Ovary (tissue), 9 donors: ENCODE measurements around the gene TGFBR2. TPM values are rescaled to one million over a fixed set of nuclear protein-coding genes. Genes with fewer than 3 reads are reported as not detected.

Experiments used
- DNase-seq, 5 donors: peaks; one replicate each; pipeline ENCODE4 v3.0.0-alpha.2; 2019 to 2020
- H3K27ac ChIP-seq, 2 donors: fragments of 200-600 bp; one replicate each; pipeline versions ENCODE4 v1.5.1 to v1.8.0; 2019 to 2022
- H3K27me3 ChIP-seq: fragments of 200-600 bp; one replicate; pipeline ENCODE4 v1.8.0; 2022
- H3K36me3 ChIP-seq: fragments of 200-600 bp; sonication (generic); one replicate; pipeline ENCODE4 v1.5.1; 2019
- H3K4me1 ChIP-seq: one replicate; pipeline ENCODE4 v1.8.1; 2013; ENCODE audit warnings: mild to moderate bottlenecking, moderate library complexity; ENCODE audit not compliant: insufficient read depth
- H3K4me3 ChIP-seq: fragments of 200-600 bp; sonication (generic); one replicate; pipeline ENCODE4 v1.5.1; 2017
- H3K9me3 ChIP-seq, 2 donors: fragments of 200-600 bp in 1 of 2; sonication (generic) in 1 of 2; one replicate each; pipeline versions ENCODE4 v1.5.1 to v1.8.1; 2013 to 2019; ENCODE audit warnings: mild to moderate bottlenecking in 1 of 2, moderate library complexity in 1 of 2
- EP300 ChIP-seq: sonication (generic); formaldehyde crosslinking; IDR thresholded peaks from one replicate; pipeline ENCODE4 v1.6.1; 2017; ENCODE audit warnings: antibody characterized with exemption
- POLR2A ChIP-seq: fragments of 450-650 bp; IDR thresholded peaks from one replicate; pipeline ENCODE4 v1.6.1; 2017; ENCODE audit warnings: antibody characterized with exemption, mild to moderate bottlenecking, moderate library complexity
- WGBS, 3 donors: extraction: QIAGEN DNeasy Blood & Tissue Kit in 1 of 3; methylation state at CpG; one replicate each; pipeline versions ENCODE4 v1.1.5 to v1.1.7; 2013 to 2017; 5-methylcytosine and 5-hydroxymethylcytosine counted together
- intact Hi-C, 4 donors: fragments of 100-400 bp; cut with DNase I; formaldehyde crosslinking; loops; one replicate each; pipeline versions ENCODE4 v1.11.0 to v1.15.1; 2022 to 2023
- polyA plus RNA-seq, 2 donors: library from polyadenylated mRNA; stranded (reverse); fragments of 200-250 nt in 1 of 2; fragments of 350-450 nt in 1 of 2; fragmentation: Illumina TruSeq in 1 of 2; extraction: RNeasy Lipid Tissue Mini Kit (QIAGEN cat#74804) in 1 of 2; gene quantifications; one replicate each; pipeline ENCODE4 v1.2.3, GENCODE V29; 2013 to 2014
- total RNA-seq, 7 donors: library from RNA; depleted of rRNA in 2 of 7; stranded (reverse); fragments of >200 nt in 2 of 7; fragmentation: NEBNext Ultra II Directional in 3 of 7; extraction: Animal tissue kit (Norgen Biotek cat#: 25700) in 3 of 7; gene quantifications; one replicate each; pipeline versions ENCODE4 v1.1.0 to v1.2.4, GENCODE V29; 2016 to 2023
- TF ChIP-seq, protein P1 (sequence below), 3 donors: fragments of 450-650 bp in 2 of 3; fragments of 200-600 bp in 1 of 3; IDR thresholded peaks; one replicate each; pipeline versions ENCODE4 v1.5.1 to v1.8.0; 2016 to 2022; ENCODE audit warnings: antibody characterized with exemption in 3 of 3, mild to moderate bottlenecking in 1 of 3
- donor health status: DM: no; HTN: no; CAD: no; lungs with moderate emphysema.
- donor health status: DM: no; HTN: no; CAD: no.
- donor health status: Bipolar disorder and iron deficiency.
- donor health status: DM: yes; HTN: yes; CAD: no.
- donor health status: DM: no; HTN: no; CAD: no.
- donor health status: DM: yes; HTN: yes; CAD: no.

TGFBR2 gene
- total and polyA plus RNA-seq, 9 donors, result 26.8 to 158 (median 53.8) TPM

DNA sequence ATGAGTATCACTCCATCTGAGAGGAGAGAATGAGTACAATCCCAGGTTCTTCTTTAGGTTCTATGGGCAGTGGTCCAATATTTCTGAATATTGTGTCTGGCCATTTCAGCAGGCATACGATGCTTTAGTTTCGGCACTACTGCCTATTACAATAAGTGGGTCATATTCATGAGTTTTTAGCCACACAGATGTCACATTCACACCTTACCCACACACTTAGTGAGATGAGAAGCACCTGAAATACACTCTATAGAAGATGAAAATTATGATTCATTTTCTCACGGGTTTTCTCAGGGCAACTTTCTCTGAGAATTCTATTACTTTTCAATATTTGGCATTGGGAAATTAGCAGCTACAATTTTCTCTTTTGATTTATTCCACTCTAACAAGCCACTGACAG is 132.2 kb downstream of the TGFBR2 start:
- Histone ChIP-seq H3K27me3 (no peaks in the 10 kb centered on the region), H3K27ac (no peak overlapping the region), H3K36me3 (no peaks in the 10 kb centered on the region), H3K4me3 (no peak overlapping the region), H3K4me1 (no peaks in the 10 kb centered on the region), H3K9me3 (no peaks in the 10 kb centered on the region)
- DNase-seq, result no peak
- 91 to 98% (median 97%) methylated on average over 3 of the region's 3 CpGs for WGBS, 3 donors
- TF ChIP-seq POLR2A (no peak), EP300 (no peak)
- TF ChIP-seq, protein P1, sequence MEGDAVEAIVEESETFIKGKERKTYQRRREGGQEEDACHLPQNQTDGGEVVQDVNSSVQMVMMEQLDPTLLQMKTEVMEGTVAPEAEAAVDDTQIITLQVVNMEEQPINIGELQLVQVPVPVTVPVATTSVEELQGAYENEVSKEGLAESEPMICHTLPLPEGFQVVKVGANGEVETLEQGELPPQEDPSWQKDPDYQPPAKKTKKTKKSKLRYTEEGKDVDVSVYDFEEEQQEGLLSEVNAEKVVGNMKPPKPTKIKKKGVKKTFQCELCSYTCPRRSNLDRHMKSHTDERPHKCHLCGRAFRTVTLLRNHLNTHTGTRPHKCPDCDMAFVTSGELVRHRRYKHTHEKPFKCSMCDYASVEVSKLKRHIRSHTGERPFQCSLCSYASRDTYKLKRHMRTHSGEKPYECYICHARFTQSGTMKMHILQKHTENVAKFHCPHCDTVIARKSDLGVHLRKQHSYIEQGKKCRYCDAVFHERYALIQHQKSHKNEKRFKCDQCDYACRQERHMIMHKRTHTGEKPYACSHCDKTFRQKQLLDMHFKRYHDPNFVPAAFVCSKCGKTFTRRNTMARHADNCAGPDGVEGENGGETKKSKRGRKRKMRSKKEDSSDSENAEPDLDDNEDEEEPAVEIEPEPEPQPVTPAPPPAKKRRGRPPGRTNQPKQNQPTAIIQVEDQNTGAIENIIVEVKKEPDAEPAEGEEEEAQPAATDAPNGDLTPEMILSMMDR (IDR thresholded peaks at IDR 0.05), result no peak
- intact Hi-C loops, result no loop called here

DNA sequence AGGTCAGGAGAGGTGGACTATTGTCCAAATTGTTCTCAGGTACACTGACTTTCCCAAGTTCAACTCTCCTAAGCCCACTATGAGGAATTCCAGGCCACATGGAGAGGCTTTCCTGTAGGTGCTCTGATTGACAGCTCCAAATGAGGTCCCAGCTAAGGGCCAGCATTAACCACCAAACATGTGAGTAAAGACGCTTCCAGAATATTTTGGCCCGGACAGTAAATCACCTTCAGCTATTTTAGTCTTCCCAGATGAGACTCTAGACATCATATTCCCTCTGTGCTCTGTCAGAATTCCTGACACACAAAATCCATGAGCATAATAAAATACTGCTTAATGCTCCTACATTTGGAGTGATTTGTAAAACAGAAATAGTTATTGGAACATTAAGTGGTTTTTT is 135.5 kb downstream of the TGFBR2 start:
- 90 to 94% (median 94%) methylated on average over 2 of the region's 2 CpGs for WGBS, 3 donors
- no peak for TF ChIP-seq EP300
- no peak for TF ChIP-seq POLR2A
- TF ChIP-seq, protein P1 (IDR thresholded peaks at IDR 0.05), result no peak
- no peak overlapping the region for H3K27ac ChIP-seq

DNA sequence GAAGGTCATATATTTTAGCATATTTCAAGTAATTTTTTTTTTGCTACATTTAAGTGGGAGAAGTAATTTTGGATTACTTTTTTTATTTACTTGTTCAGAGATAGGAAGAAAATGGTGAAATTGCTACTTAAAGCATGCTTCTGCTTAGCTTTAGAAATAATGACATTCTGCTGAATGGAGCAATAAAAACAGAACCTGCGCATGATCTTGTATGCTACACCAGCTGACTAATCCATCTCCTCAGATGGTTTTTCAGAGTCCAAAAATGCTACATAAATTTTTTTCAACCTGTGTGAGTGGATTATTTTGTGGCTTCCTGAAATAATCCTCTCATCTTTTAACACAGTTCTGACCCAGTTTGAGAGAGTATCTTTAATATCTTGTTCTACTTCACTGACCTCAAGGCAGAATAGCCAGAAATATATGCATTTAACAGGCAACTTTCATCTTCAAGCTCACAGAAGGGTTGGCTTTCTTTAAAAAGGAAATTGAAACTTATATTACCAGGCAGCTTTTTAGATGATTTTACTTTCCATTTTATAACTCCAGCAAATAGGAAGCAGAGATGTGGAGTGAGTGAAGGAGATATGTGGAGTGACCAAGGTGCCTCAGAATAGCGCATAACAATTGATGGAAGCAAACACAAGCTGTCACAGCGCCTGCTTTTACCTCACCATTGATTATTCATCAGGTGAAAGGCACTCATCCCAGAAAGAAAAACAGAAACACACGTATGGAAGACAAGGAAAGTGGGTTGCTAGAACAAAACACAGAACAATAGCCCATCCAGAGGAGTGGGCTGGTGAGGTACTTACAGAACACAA is 136.6 kb downstream of the TGFBR2 start:
- DNase-seq, result no peak
- intact Hi-C loops, result no loop called here
- no peak overlapping the region for H3K4me3 ChIP-seq
- no peak for TF ChIP-seq EP300
- TF ChIP-seq, protein P1 (IDR thresholded peaks at IDR 0.05), result no peak
- TF ChIP-seq POLR2A, result no peak
- no peaks in the 10 kb centered on the region for H3K27me3 ChIP-seq
- no peaks in the 10 kb centered on the region for H3K4me1 ChIP-seq
- no peaks in the 10 kb centered on the region for H3K36me3 ChIP-seq
- H3K27ac ChIP-seq, result no peak overlapping the region
- WGBS, 3 donors, result 85 to 95% (median 92%) methylated on average over 4 of the region's 4 CpGs
- no peaks in the 10 kb centered on the region for H3K9me3 ChIP-seq

More for the DNA sequence above, 135.5 kb downstream of the TGFBR2 start:
- H3K36me3 ChIP-seq, result no peaks in the 10 kb centered on the region
- no peak for DNase-seq
- H3K27me3 ChIP-seq, result no peaks in the 10 kb centered on the region
- no peaks in the 10 kb centered on the region for H3K4me1 ChIP-seq
- no peaks in the 10 kb centered on the region for H3K9me3 ChIP-seq
- intact Hi-C loops, result no loop called here
- H3K4me3 ChIP-seq, result no peak overlapping the region
